Upper lobe of left lung (tissue), 4 donors: ENCODE data around the gene LDAH.

ENCODE experiments used
- EP300 ChIP-seq, 4 donors: sonication (generic); formaldehyde crosslinking; IDR thresholded peaks; one replicate each; pipeline ENCODE4 v1.5.1; 2017; ENCODE audit warnings: antibody characterized with exemption in 4 of 4, control low read depth in 2 of 4
- POLR2A ChIP-seq, 4 donors: fragments of 450-650 bp; IDR thresholded peaks; one replicate each; pipeline ENCODE4 v1.5.1; 2016 to 2017; ENCODE audit warnings: antibody characterized with exemption in 4 of 4, mild to moderate bottlenecking in 2 of 4
- POLR2AphosphoS5 ChIP-seq, 2 donors: sonication (generic); formaldehyde crosslinking; IDR thresholded peaks; one replicate each; pipeline ENCODE4 v1.5.1; 2017; ENCODE audit warnings: antibody characterized with exemption in 2 of 2
- TF ChIP-seq, protein P1 (sequence below), 6 experiments: fragments of 450-650 bp in 4 of 6; fragments of 200-600 bp in 2 of 6; sonication (generic) in 2 of 6; IDR thresholded peaks; one replicate each; pipeline ENCODE4 v1.5.1; 2016 to 2019; ENCODE audit warnings: antibody characterized with exemption in 6 of 6

- TF ChIP-seq, protein P1, sequence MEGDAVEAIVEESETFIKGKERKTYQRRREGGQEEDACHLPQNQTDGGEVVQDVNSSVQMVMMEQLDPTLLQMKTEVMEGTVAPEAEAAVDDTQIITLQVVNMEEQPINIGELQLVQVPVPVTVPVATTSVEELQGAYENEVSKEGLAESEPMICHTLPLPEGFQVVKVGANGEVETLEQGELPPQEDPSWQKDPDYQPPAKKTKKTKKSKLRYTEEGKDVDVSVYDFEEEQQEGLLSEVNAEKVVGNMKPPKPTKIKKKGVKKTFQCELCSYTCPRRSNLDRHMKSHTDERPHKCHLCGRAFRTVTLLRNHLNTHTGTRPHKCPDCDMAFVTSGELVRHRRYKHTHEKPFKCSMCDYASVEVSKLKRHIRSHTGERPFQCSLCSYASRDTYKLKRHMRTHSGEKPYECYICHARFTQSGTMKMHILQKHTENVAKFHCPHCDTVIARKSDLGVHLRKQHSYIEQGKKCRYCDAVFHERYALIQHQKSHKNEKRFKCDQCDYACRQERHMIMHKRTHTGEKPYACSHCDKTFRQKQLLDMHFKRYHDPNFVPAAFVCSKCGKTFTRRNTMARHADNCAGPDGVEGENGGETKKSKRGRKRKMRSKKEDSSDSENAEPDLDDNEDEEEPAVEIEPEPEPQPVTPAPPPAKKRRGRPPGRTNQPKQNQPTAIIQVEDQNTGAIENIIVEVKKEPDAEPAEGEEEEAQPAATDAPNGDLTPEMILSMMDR (IDR thresholded peaks at IDR 0.05): no peak
- TF ChIP-seq POLR2A (IDR thresholded peaks at IDR 0.05) (no peak), EP300 (IDR thresholded peaks at IDR 0.05) (no peak), POLR2AphosphoS5 (IDR thresholded peaks at IDR 0.05) (no peak)
These were observed 51.6 kb downstream of the LDAH start for GRCh38 chr2:20771299-20771698.
